GM21526 (cell line): ENCODE results near the gene GPRC5B.

Experiments
- ATAC-seq: cut with Tn5 transposase; IDR thresholded peaks from one replicate; pipeline ENCODE4 v1.9.1; 2021; ENCODE audit warnings: moderate library complexity; ENCODE audit not compliant: unreplicated experiment, low FRiP score

Gene GPRC5B

GRCh38 chr16:19884611-19885450, at the start of gene GPRC5B:
TSS of gene GPRC5B (minus strand) at chr16:19884848. CDS start at chr16:19872845, 12,003 bp downstream.
- ATAC-seq: no peak

- ATAC-seq: no peak
Observed at GRCh38 chr16:19933740-19934139, 49.1 kb upstream of the GPRC5B start.

GRCh38 chr16:19929062-19929511, 44.4 kb upstream of the GPRC5B start:
- no peak for ATAC-seq

GRCh38 chr16:19928432-19928831, 43.8 kb upstream of the GPRC5B start:
- ATAC-seq: no peak

- no peak for ATAC-seq
Observed at GRCh38 chr16:19926449-19927390, 42.1 kb upstream of the GPRC5B start.

GRCh38 chr16:19923396-19923795, 38.7 kb upstream of the GPRC5B start:
- ATAC-seq: no peak

GRCh38 chr16:19919142-19919541, 34.5 kb upstream of the GPRC5B start:
- ATAC-seq: no peak

GRCh38 chr16:19916064-19916463, 31.4 kb upstream of the GPRC5B start:
- no peak for ATAC-seq

GRCh38 chr16:19914877-19915276, 30.2 kb upstream of the GPRC5B start:
- no peak for ATAC-seq

GRCh38 chr16:19913340-19913645, 28.6 kb upstream of the GPRC5B start:
- ATAC-seq: no peak

GRCh38 chr16:19912455-19913339, 28.0 kb upstream of the GPRC5B start:
- ATAC-seq: no peak

GRCh38 chr16:19911747-19912454, 27.3 kb upstream of the GPRC5B start:
- ATAC-seq: no peak

- ATAC-seq: no peak
Observed at GRCh38 chr16:19911204-19911603, 26.6 kb upstream of the GPRC5B start.

- no peak for ATAC-seq
Observed at GRCh38 chr16:19909750-19910322, 25.2 kb upstream of the GPRC5B start.

- no peak for ATAC-seq
Observed at GRCh38 chr16:19908921-19909320, 24.3 kb upstream of the GPRC5B start.

- no peak for ATAC-seq
Observed at GRCh38 chr16:19907161-19907992, 22.7 kb upstream of the GPRC5B start.

- no peak for ATAC-seq
Observed at GRCh38 chr16:19901164-19901563, 16.5 kb upstream of the GPRC5B start.

- no peak for ATAC-seq
Observed at GRCh38 chr16:19899605-19899955, 14.9 kb upstream of the GPRC5B start.
